ENCODE measurements around the gene NBPF11.
"Not testable (repeated sequence)": the region's sequence is repeated elsewhere in the genome, so short reads cannot be mapped to it uniquely, and the experiment has no call there.

NBPF11 gene

DNA sequence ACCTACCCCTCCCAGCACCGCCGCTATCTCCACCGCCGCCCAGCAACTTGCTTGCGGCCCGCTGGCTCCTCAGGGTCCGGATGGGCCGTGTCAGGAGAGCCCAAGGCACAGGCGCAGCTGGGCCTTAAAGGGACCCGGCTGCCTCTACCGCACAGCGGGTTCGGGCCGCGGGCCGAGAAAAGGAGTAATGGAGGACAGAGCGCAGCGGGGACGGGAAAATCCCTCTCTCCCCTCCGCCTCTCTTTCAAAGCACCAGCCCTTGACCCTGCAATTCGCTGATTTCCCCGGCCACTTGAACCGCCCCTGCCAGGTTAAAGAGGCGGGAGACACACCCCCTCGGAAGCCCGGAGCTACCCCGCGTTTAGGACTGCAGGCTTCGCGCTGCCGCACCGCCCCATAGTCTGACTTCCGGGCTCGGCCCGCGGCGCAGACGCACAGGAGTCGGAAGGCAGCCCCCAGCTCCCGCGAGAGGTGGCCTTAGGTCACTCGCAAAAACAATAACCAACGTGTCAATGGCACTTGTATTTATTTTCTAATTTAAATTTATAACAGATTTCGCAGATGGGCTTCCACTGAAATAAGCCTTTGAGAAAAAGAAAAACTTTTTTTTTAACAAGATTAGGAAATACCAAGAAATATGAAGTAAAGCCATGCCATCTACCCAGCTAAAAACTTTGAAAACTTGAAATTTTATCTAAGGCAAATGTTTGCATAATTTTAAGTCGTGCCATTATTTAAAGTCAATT is at the start of gene NBPF11:
TSS of gene NBPF11 (minus strand) at position 371 of the 746 bp plus-strand sequence. CDS start 25,278 bp downstream, outside the sequence.
- DNase-seq: not testable (repeated sequence)

GRCh38 chr1:148197396-148197795 is 45.3 kb upstream of the NBPF11 start:
- DNase-seq: not testable (repeated sequence)

DNA sequence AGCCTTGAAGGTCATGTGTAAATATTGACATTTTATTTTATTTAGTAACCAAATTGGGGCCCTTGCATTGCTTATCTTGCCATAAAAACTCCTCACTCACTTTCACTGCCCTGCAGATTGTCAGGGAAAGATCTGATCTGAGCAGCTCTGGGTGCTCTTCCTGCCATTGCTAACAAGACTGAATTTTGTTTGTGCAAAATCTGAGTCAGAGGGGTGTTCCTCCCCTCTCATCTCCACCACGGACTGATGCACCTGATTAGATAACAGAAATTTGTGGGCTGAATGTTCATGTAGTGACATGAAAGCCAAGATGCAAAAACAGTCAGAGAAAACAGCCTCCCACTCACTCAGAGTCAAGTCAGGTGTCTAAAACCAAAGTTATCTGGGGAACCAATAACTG is 44.9 kb upstream of the NBPF11 start:
- DNase-seq: not testable (repeated sequence)

DNA sequence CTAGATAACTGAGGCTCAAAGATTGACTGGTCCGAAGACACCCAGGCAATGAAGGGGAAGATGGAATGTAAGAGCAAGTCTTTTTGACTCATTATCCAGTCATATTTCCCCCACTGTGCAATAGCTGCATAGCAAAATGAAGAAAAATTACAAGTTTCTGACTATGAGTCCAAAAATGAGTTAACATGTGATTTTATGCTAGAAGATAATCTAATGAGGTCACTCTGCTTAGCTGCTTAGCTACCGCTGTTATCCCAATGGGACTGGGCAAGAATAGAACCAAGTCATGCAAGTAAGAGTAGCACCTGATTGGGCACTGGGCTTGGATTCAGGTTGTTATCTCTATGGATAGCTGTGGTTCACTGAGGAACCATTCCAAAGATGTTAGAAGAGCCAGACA is 43.0 kb upstream of the NBPF11 start:
- DNase-seq: not testable (repeated sequence)

DNA sequence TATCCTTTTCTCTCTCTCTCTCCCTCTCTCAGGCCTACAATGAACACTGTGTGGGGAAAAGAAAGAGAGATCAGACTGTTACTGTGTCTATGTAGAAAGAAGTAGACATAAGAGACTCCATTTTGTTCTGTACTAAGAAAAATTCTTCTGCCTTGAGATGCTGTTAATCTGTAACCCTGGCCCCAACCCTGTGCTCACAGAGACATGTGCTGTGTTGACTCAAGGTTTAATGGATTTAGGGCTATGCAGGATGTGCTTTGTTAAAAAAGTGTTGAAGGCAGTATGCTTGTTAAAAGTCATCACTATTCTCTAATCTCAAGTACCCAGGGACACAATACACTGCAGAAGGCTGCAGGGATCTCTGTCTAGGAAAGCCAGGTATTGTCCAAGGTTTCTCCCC is 36.7 kb upstream of the NBPF11 start:
- DNase-seq: not testable (repeated sequence)

DNA sequence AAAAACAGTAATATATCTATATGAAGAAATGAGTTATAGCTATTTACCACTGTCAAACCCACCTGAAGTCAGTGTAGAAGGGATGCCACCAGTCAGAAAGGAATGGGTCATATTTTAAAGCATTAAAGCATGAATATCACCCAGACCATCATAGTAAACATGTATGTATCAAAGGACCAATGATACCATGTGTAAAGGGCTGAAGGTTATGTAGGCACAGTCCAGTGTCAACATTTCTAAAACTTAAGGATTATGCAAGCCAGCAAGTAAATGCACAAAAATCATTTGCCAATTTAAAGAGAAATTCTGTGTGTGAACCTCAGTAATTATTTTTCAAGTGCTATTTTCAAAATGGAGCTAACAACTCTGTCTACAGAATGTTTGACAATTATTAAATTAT is 26.6 kb upstream of the NBPF11 start:
- not testable (repeated sequence) for DNase-seq

GRCh38 chr1:148175414-148175813 is 23.3 kb upstream of the NBPF11 start:
- DNase-seq: not testable (repeated sequence)

DNA sequence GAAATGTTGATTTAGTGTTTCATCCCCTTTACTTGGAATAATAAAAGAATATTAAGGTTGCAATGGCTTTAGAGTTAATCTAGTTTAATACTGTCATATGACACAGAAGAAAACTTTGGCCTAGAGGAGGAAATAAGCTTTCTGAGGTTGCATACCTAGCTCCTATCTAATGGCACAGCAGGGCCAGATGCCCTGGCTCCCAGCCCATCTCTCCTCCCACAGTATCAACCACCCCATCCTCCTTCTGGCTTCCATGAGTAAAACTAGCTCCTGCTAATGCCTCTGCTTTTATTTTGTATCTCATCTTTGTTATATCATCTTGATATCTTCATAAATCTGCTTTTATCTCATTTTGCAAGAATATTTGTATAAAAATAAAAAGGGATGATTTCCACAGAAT is 19.9 kb upstream of the NBPF11 start:
- DNase-seq: not testable (repeated sequence)

GRCh38 chr1:148166558-148167492 is 14.7 kb upstream of the NBPF11 start:
- DNase-seq: no peak

DNA sequence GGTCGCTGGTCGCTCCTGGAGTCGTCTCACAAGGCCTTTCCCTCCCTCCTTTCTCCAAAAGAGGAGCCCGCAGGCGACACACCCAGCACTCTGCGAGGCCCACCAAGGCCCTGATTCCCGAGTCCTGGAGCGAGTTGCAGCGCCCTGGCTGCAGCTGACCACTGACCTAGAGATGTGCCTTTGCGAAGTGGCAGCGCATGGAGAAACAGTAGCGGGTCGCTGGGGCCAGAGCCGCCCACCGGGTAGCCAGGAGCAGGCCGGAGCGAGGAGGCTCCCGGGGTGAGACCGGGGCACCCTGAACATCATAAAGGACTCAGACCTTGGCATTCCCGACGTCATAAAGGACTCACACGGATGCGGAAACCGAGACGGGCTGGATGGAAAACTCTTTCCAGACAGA is 10.3 kb upstream of the NBPF11 start:
- no peak for DNase-seq

- DNase-seq: no peak
Observed at GRCh38 chr1:148161053-148161901, 9.2 kb upstream of the NBPF11 start.

GRCh38 chr1:148160343-148161052 is 8.4 kb upstream of the NBPF11 start:
- no peak for DNase-seq

GRCh38 chr1:148160048-148160342 is 7.9 kb upstream of the NBPF11 start:
- DNase-seq: no peak

DNA sequence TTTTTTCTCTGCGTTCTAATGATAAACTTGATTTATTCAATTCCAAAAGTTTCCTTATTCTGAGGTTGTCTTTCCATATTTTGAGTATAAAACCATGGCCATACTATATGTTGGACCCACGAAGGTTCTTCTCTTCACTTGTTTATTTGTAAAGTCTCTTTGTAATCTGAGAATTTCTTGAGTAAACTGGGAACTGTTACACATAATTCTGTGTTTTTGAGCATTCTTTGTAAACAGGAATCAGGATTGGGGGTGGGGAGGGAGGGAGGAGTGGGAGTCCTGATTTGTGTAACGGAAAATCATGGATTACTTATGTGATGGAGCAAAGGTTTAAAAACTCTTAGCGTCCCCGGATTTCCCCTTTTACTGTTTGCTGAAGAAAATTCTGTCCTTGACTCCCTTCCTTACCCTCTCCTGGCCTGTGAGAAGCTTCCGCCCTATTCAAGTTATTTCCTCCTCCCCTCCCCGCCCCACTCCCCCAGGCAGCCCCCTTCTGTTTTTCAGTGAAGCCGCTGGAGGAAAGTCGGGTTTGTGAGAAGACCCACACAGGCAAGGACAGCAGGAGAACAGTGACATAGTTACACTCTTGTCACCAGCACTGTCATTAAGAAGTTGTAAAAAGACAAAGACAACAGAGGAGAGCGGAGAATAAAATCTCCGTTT is 6.4 kb upstream of the NBPF11 start:
- DNase-seq: no peak

DNA sequence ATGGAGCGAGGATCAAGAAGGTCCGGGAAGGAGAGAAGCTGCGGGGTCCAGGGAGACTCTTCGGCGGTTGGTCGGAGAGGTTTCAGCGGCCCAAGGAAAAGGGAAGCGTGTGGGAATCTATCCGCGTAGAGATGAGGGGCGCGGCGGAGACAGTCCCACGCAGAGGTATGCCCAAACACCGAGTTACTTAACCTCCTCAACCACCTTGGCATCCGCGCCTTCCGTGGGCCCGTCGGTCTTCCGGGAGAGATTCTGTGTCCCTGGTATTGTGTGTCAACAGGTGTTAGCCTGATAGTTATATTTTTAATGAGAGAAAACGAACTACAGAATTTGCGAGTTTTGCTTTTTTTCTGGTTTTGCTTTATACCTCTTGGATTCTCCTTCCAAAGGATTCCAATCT is 5.7 kb upstream of the NBPF11 start:
- DNase-seq: not testable (repeated sequence)

- not testable (repeated sequence) for DNase-seq
Observed at GRCh38 chr1:148155494-148156275, 3.6 kb upstream of the NBPF11 start.

- not testable (repeated sequence) for DNase-seq
Observed at GRCh38 chr1:148152795-148153194, 714 bp upstream of the NBPF11 start.

- DNase-seq: not testable (repeated sequence)
Observed at GRCh38 chr1:148151371-148151819, 686 bp downstream of the NBPF11 start.

DNA sequence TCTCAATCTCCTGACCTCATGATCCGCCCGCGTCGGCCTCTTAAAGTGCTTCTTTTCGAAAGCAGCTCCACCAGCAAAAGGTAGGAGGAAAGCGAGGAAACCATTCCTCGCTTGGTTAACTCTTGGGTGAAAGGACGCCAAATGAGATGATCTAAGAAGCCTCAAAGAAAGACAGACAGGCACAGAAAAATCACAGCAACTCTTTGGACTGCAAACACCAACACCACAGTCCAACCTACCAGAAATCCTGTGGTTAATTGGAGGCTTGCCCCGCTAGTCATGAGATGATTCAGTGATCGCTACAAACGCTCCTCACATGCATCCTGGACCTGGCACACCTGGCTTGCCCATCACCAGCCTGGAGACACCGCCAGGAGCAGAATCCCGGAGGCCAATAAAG is 1.1 kb downstream of the NBPF11 start:
- not testable (repeated sequence) for DNase-seq

- DNase-seq: not testable (repeated sequence)
Observed at GRCh38 chr1:148150014-148150413, 2.1 kb downstream of the NBPF11 start.
